ENCODE measurements around the gene PUSL1.
A peak's percentile ranks its signal among the peaks of the same experiment; 100 is the strongest.

PUSL1 gene

GRCh38 chr1:1303736-1304135 is 4.7 kb upstream of the PUSL1 start:
- peak overlapping the region; percentile 75 for H3K9ac ChIP-seq (ENCODE audit: insufficient read length, low read depth)
- DNase-seq (ENCODE audit: low read depth, low spot score), result no peak
- TF ChIP-seq SUZ12 (IDR thresholded peaks at IDR 0.05; ENCODE audit: extremely low read depth, insufficient read depth, insufficient read length) (no peak), YY1 (IDR thresholded peaks at IDR 0.05; ENCODE audit: insufficient read depth, insufficient read length) (no peak), ZNF274 (IDR thresholded peaks at IDR 0.05; ENCODE audit: low read depth, low read length) (no peak)
- peaks cover 9% of the 10 kb centered on the region for H3K36me3 ChIP-seq (ENCODE audit: insufficient read depth, insufficient read length, low read length)
- no peaks in the 10 kb centered on the region for H3K9me3 ChIP-seq (ENCODE audit: insufficient read depth, low read length)
- H3K4me3 ChIP-seq (ENCODE audit: insufficient read length, low read depth), result peak overlapping the region; percentile 22
- no peaks in the 10 kb centered on the region for H3K27me3 ChIP-seq (ENCODE audit: insufficient read depth, insufficient read length)
- H3K4me1 ChIP-seq (ENCODE audit: insufficient read depth, insufficient read length), result peaks cover 25% of the 10 kb centered on the region

- TF ChIP-seq ZNF274 (IDR thresholded peaks at IDR 0.05; ENCODE audit: low read depth, low read length), result no peak
- TF ChIP-seq SUZ12 (IDR thresholded peaks at IDR 0.05; ENCODE audit: extremely low read depth, insufficient read depth, insufficient read length), result no peak
- no peak for TF ChIP-seq YY1 (IDR thresholded peaks at IDR 0.05; ENCODE audit: insufficient read depth, insufficient read length)
- H3K4me3 ChIP-seq (ENCODE audit: insufficient read length, low read depth), result peak overlapping the region; percentile 27
- H3K36me3 ChIP-seq (ENCODE audit: insufficient read depth, insufficient read length, low read length), result peaks cover 11% of the 10 kb centered on the region
- peaks cover 21% of the 10 kb centered on the region for H3K4me1 ChIP-seq (ENCODE audit: insufficient read depth, insufficient read length)
- no peaks in the 10 kb centered on the region for H3K9me3 ChIP-seq (ENCODE audit: insufficient read depth, low read length)
- no peak for DNase-seq (ENCODE audit: low read depth, low spot score)
- no peaks in the 10 kb centered on the region for H3K27me3 ChIP-seq (ENCODE audit: insufficient read depth, insufficient read length)
- peak overlapping the region; percentile 92 for H3K9ac ChIP-seq (ENCODE audit: insufficient read length, low read depth)
These were observed 3.8 kb upstream of the PUSL1 start for GRCh38 chr1:1304331-1305299.

GRCh38 chr1:1305300-1306069 is 2.9 kb upstream of the PUSL1 start:
- DNase-seq (ENCODE audit: low read depth, low spot score), result no peak

GRCh38 chr1:1306070-1306660 is 2.2 kb upstream of the PUSL1 start:
- no peak for TF ChIP-seq ZNF274 (IDR thresholded peaks at IDR 0.05; ENCODE audit: low read depth, low read length)
- no peak for TF ChIP-seq SUZ12 (IDR thresholded peaks at IDR 0.05; ENCODE audit: extremely low read depth, insufficient read depth, insufficient read length)
- no peak for TF ChIP-seq YY1 (IDR thresholded peaks at IDR 0.05; ENCODE audit: insufficient read depth, insufficient read length)
- H3K9ac ChIP-seq (ENCODE audit: insufficient read length, low read depth), result peak overlapping the region; percentile 92
- H3K27me3 ChIP-seq (ENCODE audit: insufficient read depth, insufficient read length), result no peaks in the 10 kb centered on the region
- H3K4me3 ChIP-seq (ENCODE audit: insufficient read length, low read depth), result peak overlapping the region; percentile 72
- H3K9me3 ChIP-seq (ENCODE audit: insufficient read depth, low read length), result no peaks in the 10 kb centered on the region
- no peak for DNase-seq (ENCODE audit: low read depth, low spot score)
- H3K36me3 ChIP-seq (ENCODE audit: insufficient read depth, insufficient read length, low read length), result peaks cover 24% of the 10 kb centered on the region
- H3K4me1 ChIP-seq (ENCODE audit: insufficient read depth, insufficient read length), result peaks cover 26% of the 10 kb centered on the region

More at GRCh38 chr1:1305300-1306069, 2.9 kb upstream of the PUSL1 start:
- H3K27me3 ChIP-seq (ENCODE audit: insufficient read depth, insufficient read length), result no peaks in the 10 kb centered on the region
- H3K4me1 ChIP-seq (ENCODE audit: insufficient read depth, insufficient read length), result peaks cover 25% of the 10 kb centered on the region
- peak overlapping the region; percentile 92 for H3K9ac ChIP-seq (ENCODE audit: insufficient read length, low read depth)
- H3K9me3 ChIP-seq (ENCODE audit: insufficient read depth, low read length), result no peaks in the 10 kb centered on the region
- TF ChIP-seq ZNF274 (IDR thresholded peaks at IDR 0.05; ENCODE audit: low read depth, low read length) (no peak), SUZ12 (IDR thresholded peaks at IDR 0.05; ENCODE audit: extremely low read depth, insufficient read depth, insufficient read length) (no peak), YY1 (IDR thresholded peaks at IDR 0.05; ENCODE audit: insufficient read depth, insufficient read length) (no peak)
- H3K4me3 ChIP-seq (ENCODE audit: insufficient read length, low read depth), result peak overlapping the region; percentile 27
- H3K36me3 ChIP-seq (ENCODE audit: insufficient read depth, insufficient read length, low read length), result peaks cover 19% of the 10 kb centered on the region

- Histone ChIP-seq H3K9me3 (ENCODE audit: insufficient read depth, low read length) (no peaks in the 10 kb centered on the region), H3K9ac (ENCODE audit: insufficient read length, low read depth) (peak overlapping the region; percentile 92), H3K4me3 (ENCODE audit: insufficient read length, low read depth) (peak overlapping the region; percentile 72), H3K4me1 (ENCODE audit: insufficient read depth, insufficient read length) (peaks cover 26% of the 10 kb centered on the region), H3K36me3 (ENCODE audit: insufficient read depth, insufficient read length, low read length) (peaks cover 30% of the 10 kb centered on the region), H3K27me3 (ENCODE audit: insufficient read depth, insufficient read length) (no peaks in the 10 kb centered on the region)
- TF ChIP-seq SUZ12 (IDR thresholded peaks at IDR 0.05; ENCODE audit: extremely low read depth, insufficient read depth, insufficient read length), result no peak
- TF ChIP-seq YY1 (IDR thresholded peaks at IDR 0.05; ENCODE audit: insufficient read depth, insufficient read length), result no peak
- TF ChIP-seq ZNF274 (IDR thresholded peaks at IDR 0.05; ENCODE audit: low read depth, low read length), result no peak
- DNase-seq (ENCODE audit: low read depth, low spot score), result no peak
These were observed 1.6 kb upstream of the PUSL1 start for GRCh38 chr1:1306661-1307260.

- H3K36me3 ChIP-seq (ENCODE audit: insufficient read depth, insufficient read length, low read length), result peaks cover 35% of the 10 kb centered on the region
- H3K4me1 ChIP-seq (ENCODE audit: insufficient read depth, insufficient read length), result peaks cover 24% of the 10 kb centered on the region
- H3K4me3 ChIP-seq (ENCODE audit: insufficient read length, low read depth), result peak overlapping the region; percentile 72
- H3K9ac ChIP-seq (ENCODE audit: insufficient read length, low read depth), result peak overlapping the region; percentile 92
- H3K27me3 ChIP-seq (ENCODE audit: insufficient read depth, insufficient read length), result no peaks in the 10 kb centered on the region
- H3K9me3 ChIP-seq (ENCODE audit: insufficient read depth, low read length), result no peaks in the 10 kb centered on the region
- no peak for TF ChIP-seq SUZ12 (IDR thresholded peaks at IDR 0.05; ENCODE audit: extremely low read depth, insufficient read depth, insufficient read length)
- no peak for TF ChIP-seq ZNF274 (IDR thresholded peaks at IDR 0.05; ENCODE audit: low read depth, low read length)
- no peak for TF ChIP-seq YY1 (IDR thresholded peaks at IDR 0.05; ENCODE audit: insufficient read depth, insufficient read length)
- no peak for DNase-seq (ENCODE audit: low read depth, low spot score)
These were observed 1.0 kb upstream of the PUSL1 start for GRCh38 chr1:1307261-1307922.
